HL-60 (cell line): Measurements from ENCODE around the gene INAFM2.

ENCODE experiments used
- DNase-seq, 2 experiments: peaks; one replicate each; pipeline ENCODE4 v3.0.0-alpha.2; 2010 to 2020; ENCODE audit warnings: low read depth in 1 of 2, low spot score in 1 of 2
- H3K27ac ChIP-seq: fragments of 250-450 bp; sonication (Bioruptor Pico); replicated peaks from 2 replicates; pipeline ENCODE4 v1.5.1; 2020; ENCODE audit warnings: mild to moderate bottlenecking, moderate library complexity
- H3K27me3 ChIP-seq: fragments of 250-450 bp; sonication (Bioruptor Pico); 2 replicates; pipeline ENCODE4 v1.5.1; 2021; ENCODE audit warnings: mild to moderate bottlenecking, moderate library complexity; ENCODE audit not compliant: insufficient read depth, poor library complexity, severe bottlenecking
- H3K4me3 ChIP-seq: replicated peaks from 2 replicates; pipeline ENCODE4 v1.5.1; 2011; ENCODE audit warnings: mild to moderate bottlenecking, control low read depth, low read length; ENCODE audit not compliant: insufficient read depth
- CTCF ChIP-seq: IDR thresholded peaks from one replicate; pipeline ENCODE4 v1.5.1; 2011; ENCODE audit warnings: low read length, control low read depth, inconsistent platforms; ENCODE audit not compliant: insufficient read depth
- GABPA ChIP-seq: IDR thresholded peaks from 2 replicates; pipeline ENCODE4 v1.6.1; 2012; ENCODE audit warnings: low read depth
- POLR2AphosphoS5 ChIP-seq: IDR thresholded peaks from 2 replicates; pipeline ENCODE4 v1.6.1; 2012; ENCODE audit warnings: low read depth
- SPI1 ChIP-seq: IDR thresholded peaks from 2 replicates; pipeline ENCODE4 v1.6.1; 2012; ENCODE audit warnings: low read depth, mild to moderate bottlenecking, borderline replicate concordance
- TF ChIP-seq, protein P1 (sequence below): IDR thresholded peaks from 2 replicates; pipeline ENCODE4 v1.6.1; 2012; ENCODE audit warnings: low read depth; ENCODE audit not compliant: insufficient replicate concordance

The INAFM2 gene

DNA sequence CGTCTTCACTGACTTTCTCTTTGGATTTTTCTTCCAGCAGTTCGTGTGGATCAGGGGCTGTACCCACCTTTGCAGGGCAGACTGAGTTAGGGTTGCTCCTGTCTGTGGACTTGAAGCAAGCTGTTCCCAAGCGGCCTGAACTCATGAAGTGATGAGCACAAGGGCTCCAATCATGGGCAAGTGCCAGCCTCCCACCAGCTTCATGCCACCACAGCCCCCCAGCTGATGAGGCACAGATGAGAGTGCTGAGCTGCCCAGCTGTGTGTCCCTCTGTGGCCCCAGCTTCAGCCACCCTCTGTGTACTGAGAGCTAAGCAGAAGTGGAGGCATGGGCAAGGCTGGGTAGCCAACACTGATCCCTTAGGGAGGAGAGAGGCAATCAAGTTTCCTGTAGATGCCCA, 12.5 kb upstream of the INAFM2 start:
- Histone ChIP-seq H3K27me3 (no peaks in the 10 kb centered on the region), H3K27ac (no peak overlapping the region), H3K4me3 (no peak overlapping the region)
- DNase-seq = no peak
- TF ChIP-seq GABPA (no peak), SPI1 (no peak), CTCF (no peak), POLR2AphosphoS5 (no peak)
- TF ChIP-seq, protein P1, sequence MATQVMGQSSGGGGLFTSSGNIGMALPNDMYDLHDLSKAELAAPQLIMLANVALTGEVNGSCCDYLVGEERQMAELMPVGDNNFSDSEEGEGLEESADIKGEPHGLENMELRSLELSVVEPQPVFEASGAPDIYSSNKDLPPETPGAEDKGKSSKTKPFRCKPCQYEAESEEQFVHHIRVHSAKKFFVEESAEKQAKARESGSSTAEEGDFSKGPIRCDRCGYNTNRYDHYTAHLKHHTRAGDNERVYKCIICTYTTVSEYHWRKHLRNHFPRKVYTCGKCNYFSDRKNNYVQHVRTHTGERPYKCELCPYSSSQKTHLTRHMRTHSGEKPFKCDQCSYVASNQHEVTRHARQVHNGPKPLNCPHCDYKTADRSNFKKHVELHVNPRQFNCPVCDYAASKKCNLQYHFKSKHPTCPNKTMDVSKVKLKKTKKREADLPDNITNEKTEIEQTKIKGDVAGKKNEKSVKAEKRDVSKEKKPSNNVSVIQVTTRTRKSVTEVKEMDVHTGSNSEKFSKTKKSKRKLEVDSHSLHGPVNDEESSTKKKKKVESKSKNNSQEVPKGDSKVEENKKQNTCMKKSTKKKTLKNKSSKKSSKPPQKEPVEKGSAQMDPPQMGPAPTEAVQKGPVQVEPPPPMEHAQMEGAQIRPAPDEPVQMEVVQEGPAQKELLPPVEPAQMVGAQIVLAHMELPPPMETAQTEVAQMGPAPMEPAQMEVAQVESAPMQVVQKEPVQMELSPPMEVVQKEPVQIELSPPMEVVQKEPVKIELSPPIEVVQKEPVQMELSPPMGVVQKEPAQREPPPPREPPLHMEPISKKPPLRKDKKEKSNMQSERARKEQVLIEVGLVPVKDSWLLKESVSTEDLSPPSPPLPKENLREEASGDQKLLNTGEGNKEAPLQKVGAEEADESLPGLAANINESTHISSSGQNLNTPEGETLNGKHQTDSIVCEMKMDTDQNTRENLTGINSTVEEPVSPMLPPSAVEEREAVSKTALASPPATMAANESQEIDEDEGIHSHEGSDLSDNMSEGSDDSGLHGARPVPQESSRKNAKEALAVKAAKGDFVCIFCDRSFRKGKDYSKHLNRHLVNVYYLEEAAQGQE = no peak

DNA sequence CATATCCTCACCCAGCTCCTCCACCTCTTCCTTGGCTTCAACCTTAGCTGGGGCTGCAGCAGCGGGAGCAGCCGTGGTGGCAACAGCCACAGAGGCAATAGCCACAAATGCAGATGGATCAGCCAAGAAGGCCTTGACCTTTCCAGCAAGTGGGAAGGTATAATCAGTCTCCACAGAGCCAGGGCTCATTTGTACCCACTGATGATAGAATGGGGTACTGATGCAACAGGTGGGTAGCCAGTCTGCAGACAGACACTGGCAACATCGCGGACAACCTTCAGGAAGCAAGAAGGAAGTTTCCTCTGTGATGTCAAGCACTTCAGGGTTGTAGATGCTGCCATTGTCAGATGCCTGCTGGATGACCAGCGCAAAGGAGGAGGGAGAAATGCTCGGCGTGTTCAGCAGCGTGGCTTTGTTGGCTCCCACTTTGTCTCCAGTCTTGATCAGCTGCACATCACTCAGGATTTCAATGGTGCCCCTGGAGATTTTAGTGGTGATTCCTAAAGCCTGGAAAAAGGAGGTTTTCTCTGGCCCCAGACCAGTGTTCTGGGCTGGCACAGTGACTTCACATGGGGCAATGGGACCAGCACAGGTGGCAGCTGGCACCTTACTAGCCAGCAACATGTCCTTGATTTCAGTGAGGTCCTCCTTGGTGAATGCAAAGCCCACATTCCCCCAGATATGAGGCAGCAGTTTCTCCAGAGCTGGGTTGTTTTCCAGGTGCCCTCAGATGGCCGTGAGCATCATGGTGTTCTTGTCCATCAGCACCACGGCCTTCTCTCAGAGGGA, 10.9 kb upstream of the INAFM2 start:
- no peak overlapping the region for H3K27ac ChIP-seq
- TF ChIP-seq POLR2AphosphoS5 (no peak), GABPA (no peak), CTCF (no peak), SPI1 (no peak)
- TF ChIP-seq, protein P1 = no peak
- no peaks in the 10 kb centered on the region for H3K27me3 ChIP-seq
- no peak overlapping the region for H3K4me3 ChIP-seq
- no peak for DNase-seq

- no peak overlapping the region for H3K27ac ChIP-seq
- peak in 1 of 2 experiments; percentile 92 for DNase-seq
- H3K4me3 ChIP-seq = no peak overlapping the region
- TF ChIP-seq SPI1 (peak; percentile 86), CTCF (no peak)
- no peaks in the 10 kb centered on the region for H3K27me3 ChIP-seq
Observed at GRCh38 chr15:40313531-40314398, 9.7 kb upstream of the INAFM2 start.
